GM18505 (cell line): ENCODE measurements around the gene BCAS3.

ENCODE experiments used
- ATAC-seq: cut with Tn5 transposase; IDR thresholded peaks from one replicate; pipeline ENCODE4 v1.9.1; 2021; ENCODE audit not compliant: unreplicated experiment
- POLR2A ChIP-seq: IDR thresholded peaks from 4 replicates; pipeline ENCODE4 v1.6.1; 2011; ENCODE audit warnings: borderline replicate concordance; ENCODE audit not compliant: insufficient read depth, insufficient read length; ENCODE audit errors: extremely low read depth

BCAS3 gene

DNA sequence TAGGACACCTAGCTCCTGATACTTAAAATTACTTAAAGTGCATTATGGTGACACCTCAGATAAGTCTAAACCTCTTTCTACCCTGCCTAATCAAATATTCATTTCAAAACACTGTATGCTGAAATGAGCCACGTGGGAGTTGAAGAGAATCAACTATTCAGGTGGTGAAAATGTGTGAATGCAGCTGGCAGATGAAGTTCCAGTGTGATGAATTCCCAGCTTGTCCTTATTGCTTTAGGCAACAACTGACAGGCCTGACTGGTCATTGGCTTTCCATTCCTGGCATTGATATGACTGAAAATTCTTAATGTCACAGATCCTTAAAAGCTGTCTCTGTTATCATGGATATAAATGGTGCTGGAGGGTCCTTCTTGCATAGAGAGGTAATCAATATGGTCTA lies 420.1 kb downstream of the BCAS3 start:
- TF ChIP-seq POLR2A, result no peak
- no peak for ATAC-seq

DNA sequence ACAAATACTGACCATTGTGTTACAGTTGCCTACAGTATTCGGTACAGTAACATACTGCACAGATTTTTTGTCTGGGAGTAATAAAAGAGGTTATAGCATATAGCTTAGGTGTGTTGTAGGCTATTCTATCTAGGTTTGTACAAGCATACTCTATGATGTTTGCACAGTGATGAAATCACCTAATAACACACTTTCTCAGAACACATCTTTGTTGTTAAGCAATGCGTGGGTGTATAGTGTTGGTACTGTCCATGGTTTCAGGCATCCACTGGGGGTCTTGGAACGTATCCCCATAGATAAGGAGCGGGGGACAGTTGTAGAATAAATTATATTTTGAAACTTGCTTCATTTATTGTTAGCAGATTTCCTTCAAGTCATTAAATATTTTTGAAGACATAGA lies 428.7 kb downstream of the BCAS3 start:
- TF ChIP-seq POLR2A, result no peak
- no peak for ATAC-seq

DNA sequence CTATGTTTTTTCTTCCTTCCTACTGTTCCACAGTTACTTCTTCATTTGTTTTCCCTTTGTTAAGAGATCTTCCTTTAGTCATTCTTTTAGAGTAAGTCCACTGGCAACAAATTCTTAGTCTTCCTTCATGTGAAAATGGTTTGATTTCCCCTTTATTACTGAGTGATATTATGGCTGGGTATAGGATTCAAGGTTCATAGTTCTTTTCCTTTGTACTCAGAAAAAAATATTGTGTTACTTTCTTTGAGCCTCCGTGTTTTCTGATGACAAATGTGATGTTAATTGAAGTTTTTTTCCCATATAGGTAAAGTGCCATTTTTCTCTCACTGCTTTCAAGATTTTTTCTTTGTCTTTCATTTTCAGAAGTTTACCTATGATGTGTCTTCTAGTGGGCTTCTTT lies 438.9 kb downstream of the BCAS3 start:
- TF ChIP-seq POLR2A, result no peak
- no peak for ATAC-seq

DNA sequence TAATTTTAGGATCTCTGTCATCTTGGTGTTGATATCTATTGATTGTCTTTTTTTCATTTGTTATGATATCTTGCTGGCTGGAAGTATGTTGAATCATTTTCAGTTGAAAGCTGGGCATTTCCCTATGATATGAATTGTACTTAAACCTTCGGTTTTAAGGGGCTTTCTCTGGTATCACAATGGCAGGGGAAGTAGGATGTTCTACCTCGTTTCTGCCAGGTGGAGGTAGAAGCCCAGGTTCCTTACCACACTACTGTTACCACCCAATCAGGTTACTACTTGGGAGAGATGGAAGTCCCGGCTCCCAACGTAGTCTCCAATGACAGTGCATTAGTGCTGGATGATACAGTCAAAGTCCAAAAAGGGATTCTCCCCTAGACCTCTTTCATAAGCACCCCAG lies 440.3 kb downstream of the BCAS3 start:
- no peak for ATAC-seq
- no peak for TF ChIP-seq POLR2A

DNA sequence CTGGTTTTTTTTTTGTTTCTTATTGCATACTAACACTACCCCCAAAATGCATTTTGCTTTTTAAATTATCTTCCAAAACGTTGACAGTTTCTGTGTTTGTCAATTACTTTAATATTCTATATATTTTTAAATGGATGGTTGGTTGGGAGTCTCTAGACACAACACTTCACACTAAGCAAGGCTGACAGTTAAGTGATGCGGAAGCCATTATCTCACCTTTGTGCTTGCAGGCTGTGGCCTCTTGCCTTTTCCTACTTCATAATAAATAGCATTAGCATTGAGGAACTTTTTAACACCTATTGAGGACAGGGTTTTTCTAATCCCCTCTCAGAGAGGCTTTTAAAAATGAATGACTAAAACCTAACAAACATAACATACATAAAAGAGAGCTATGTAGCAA lies 441.2 kb downstream of the BCAS3 start:
- no peak for ATAC-seq
- TF ChIP-seq POLR2A, result no peak

DNA sequence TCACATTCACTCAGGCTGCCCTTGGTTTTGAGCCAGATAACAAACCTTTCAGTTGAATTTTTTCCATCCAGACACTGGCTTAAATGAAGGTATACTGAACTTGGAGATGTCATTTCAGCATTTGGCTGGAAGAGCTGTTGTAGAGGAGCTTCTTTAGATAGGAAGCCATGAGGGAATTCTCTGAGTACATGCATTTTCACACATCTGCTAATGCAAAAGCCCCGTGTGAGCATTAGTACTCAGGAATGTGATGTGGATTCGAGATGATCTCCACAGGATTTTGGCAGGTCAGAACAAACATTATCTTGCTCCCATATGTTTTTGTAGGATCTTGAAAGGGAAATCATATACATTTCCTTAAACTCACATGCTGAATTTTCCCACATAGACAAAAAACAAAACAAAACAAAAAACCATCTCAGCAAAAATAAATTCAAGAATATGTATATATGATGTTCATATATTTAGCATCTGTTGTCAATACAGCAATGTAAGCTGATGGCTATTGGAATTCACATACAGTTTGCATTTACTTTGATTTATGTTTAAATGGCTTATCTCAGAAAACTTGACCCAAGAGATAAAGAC lies 444.8 kb downstream of the BCAS3 start:
- ATAC-seq, result no peak
- TF ChIP-seq POLR2A, result no peak

DNA sequence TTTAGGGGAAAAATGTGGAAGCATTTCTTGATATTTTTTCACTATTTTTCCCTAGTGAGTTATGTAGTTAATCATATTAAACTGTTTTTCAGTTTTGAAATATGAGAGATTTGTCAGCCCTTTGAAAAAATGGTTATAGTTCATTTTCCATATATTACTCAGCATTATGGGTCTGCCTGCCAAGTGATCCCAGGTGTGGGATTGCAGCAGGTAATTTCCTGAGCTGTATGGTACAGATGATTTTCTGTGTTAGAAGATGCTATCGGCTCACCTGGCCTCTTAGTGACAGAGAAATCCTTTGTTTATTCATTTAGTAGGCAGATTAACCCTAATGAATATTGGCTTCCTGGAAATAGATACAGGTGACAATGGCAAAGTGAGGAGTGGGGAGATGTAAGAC lies 446.9 kb downstream of the BCAS3 start:
- ATAC-seq, result no peak
- no peak for TF ChIP-seq POLR2A

DNA sequence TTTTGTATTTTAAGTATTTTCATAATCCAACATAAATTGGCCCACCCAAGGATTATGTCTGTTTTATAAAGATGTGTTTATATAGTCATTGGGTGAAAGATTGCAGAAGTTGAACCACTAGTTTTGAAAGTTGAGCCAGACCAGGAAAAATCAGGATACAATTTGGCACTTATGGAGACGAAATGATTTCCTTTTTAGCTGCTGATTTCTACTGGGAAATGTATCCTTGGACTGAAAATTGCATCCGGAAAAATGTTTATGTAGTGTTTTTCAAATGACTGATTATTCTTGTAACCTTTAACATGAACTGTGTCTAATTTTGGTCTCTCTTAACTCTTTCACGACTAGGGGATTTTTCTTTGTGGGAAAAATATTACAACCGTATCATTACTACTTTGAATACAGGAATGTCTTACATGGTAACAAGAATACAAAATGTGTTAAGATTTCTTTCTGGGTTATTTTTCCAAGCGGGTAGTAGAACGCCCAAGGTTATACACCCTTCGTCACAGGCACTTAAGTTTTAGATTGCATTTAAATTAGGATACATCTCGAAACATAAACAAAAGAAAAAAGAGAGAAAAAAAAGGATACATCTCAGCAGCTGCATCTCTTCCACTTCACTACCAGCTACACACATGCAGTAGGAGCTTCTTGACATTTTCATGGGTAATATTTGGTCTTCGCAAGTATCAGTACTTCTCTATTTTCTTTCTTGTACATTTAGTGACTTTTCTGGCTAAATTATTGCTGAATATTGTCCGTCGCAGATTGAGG lies 449.0 kb downstream of the BCAS3 start:
- TF ChIP-seq POLR2A, result no peak
- no peak for ATAC-seq

DNA sequence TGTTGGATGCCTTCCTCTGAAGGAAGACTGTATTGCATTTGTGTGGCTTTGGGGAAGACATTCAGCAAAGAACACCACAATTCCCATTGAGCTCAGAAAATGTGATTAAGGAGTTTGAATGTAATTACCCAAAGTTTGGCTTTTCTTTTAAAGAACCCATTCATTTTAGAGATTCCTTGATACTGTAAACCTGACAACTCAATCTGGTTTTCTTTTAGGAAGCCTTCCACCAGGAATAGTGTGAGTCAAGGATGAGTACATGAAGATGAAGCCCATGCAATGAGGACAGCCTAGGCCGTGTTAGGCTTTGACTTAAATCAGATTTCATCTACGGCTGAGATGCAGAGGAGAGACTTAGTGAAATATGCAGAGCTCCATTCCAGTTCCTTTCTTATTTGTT lies 450.3 kb downstream of the BCAS3 start:
- TF ChIP-seq POLR2A, result no peak
- ATAC-seq, result no peak

DNA sequence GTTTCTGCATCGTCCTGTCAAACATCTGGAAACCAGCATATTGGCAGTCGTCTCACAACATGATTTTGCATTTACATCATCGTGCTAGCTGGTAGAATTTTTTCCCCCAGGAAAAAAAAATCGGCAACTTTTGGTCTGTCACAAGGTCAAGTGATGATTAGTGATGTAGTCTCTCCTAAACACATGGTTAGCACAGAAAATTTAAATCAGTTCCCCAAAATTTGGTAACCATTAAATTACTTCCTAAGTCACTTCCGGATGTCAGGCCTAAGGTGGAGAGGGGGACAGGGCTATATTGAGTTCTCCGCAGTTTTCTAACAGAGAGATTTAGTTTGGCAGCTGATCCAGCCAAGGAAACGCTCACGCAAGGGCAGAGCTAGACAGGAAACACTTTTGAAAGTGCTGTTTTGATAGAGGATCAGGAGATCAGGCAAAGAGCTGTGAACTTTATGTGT lies 451.0 kb downstream of the BCAS3 start:
- no peak for ATAC-seq
- no peak for TF ChIP-seq POLR2A

DNA sequence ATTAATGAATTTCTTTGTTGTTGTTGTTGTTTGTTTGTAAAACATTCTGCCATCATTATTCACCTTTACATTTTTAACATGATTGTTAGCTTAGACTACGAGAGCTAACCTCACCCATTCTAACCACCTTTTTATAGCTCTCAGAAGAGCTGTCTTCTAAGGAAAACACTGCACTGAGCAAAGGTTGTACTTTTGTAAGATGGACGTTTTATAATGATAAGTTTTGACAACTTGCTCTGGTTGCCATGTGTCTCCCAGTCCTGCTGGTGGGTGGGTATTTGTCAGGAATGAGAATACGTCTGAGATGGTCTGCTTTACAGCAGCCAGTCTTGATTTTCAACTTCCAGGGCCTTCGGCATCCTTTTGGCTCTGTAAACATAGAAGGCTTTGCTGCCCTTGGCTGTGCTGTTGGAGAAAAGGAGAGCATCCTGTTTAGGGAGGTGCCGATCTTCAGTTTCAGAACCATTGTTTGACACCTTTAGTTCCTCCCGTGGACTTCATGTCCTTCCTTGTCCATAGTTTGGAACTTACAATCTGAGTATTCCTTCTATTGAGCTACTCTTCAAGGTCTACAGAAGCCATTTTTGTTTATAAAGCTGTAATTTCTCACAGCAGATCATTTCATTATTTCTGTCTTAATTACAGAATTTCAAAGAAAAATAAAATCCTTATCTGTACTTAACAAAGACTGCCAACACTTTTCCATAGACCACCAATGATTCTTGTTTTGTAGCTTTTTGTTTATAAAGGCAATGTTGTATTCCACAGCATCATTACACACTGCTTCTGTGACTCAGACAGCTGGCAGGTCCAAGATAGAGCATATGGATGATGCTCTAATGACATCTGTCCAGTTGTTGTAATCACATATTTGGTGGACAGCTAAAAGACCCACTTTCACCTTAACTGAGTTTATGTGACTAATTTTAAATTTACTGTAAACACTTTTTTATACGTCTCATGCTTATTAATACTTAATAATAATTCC lies 451.9 kb downstream of the BCAS3 start:
- TF ChIP-seq POLR2A, result no peak
- ATAC-seq, result no peak

DNA sequence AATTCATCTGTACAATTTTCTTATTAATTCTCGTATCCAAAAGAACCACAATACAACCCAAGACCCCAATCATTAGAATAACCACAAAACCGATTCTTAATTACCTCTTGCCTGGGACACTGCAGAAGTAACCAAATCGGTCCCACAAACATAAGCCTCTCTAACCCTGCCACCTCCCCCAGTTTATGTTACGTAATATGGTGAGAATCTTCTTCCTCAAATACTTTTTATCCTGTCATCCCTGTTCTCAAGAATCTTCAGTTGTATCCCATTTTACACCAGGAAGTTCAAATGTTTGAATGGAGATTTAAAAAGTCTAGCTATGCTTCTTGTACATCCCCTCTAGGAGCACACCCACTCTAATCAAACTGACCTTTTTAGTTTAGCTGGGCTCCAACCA lies 452.7 kb downstream of the BCAS3 start:
- TF ChIP-seq POLR2A, result no peak
- no peak for ATAC-seq

DNA sequence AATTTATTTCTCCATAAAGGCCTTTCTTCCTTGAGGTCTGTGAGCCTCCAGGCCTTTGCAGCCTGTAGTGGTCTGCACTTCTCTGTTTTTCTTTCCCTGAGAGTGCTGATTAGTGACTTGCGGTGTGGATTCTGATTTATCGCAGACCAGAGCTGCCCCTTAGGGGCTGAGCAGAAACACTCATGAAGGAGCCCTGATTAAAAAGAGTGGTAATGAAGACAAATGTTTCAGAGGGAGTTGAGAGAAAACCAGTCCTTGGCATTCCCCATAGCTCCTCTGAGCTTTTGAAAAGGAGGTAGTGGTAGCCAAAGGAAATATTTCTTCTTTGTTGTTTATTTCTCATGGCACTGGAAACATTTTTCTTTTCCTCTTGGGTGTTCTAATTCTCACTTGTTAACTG lies 453.9 kb downstream of the BCAS3 start:
- ATAC-seq, result no peak
- no peak for TF ChIP-seq POLR2A
